IMR-90 (cell line): ENCODE results near the gene TACC3. TPM values are rescaled to one million over a fixed set of nuclear protein-coding genes. Genes with fewer than 3 reads are reported as not detected.

Source experiments
- ATAC-seq: fragments of 200-7000 bp; cut with Tn5 transposase; 2 replicates; pipeline ENCODE4 v1.9.1; 2020; ENCODE audit warnings: low read depth, mild to moderate bottlenecking, moderate library complexity
- BruUV-seq: library from RNA; stranded (reverse); fragments of 400-500 nt; replicated peaks from 2 replicates; lab custom pipeline; 2021; lab: Mats Ljungman, UMichigan
- CTCF ChIA-PET: fragments of 300-600 bp; formaldehyde crosslinking; extraction: SDS; loops from one replicate; lab custom pipeline; 2021; ENCODE audit warnings: antibody characterized with exemption; lab: Yijun Ruan, JAX
- POLR2A ChIA-PET: fragments of 300-600 bp; sonication (Branson Sonifier 250); formaldehyde crosslinking; loops from one replicate; lab custom pipeline; 2022; ENCODE audit warnings: antibody characterized with exemption; ENCODE audit not compliant: unreplicated experiment; lab: Charles Lee
- DNase-seq: peaks from one replicate; pipeline ENCODE4 v3.0.0; 2013
- H2AFZ ChIP-seq: replicated peaks from 2 replicates; pipeline ENCODE3; 2013; ENCODE audit warnings: low read length, mild to moderate bottlenecking; ENCODE audit not compliant: poor library complexity
- H2AK5ac ChIP-seq: 2 replicates; pipeline ENCODE4 v1.6.1; 2013; ENCODE audit warnings: low read depth, low read length, inconsistent platforms
- H2AK9ac ChIP-seq: replicated peaks from 2 replicates; pipeline ENCODE3; 2013; ENCODE audit warnings: mild to moderate bottlenecking, low read depth, low read length, moderate library complexity; ENCODE audit not compliant: poor library complexity
- H2BK120ac ChIP-seq: 2 replicates; pipeline ENCODE4 v1.6.1; 2013; ENCODE audit warnings: low read depth, low read length, inconsistent platforms
- H2BK15ac ChIP-seq: 3 replicates; pipeline ENCODE4 v1.6.1; 2013; ENCODE audit warnings: low read depth, low read length, inconsistent platforms
- H2BK20ac ChIP-seq: 2 replicates; pipeline ENCODE4 v1.6.1; 2013; ENCODE audit warnings: low read depth, mild to moderate bottlenecking, inconsistent platforms, low read length, moderate library complexity
- H2BK5ac ChIP-seq: 2 replicates; pipeline ENCODE4 v1.6.1; 2013; ENCODE audit warnings: mild to moderate bottlenecking, low read depth, low read length, inconsistent platforms; ENCODE audit not compliant: poor library complexity, severe bottlenecking
- H3K14ac ChIP-seq: replicated peaks from 2 replicates; pipeline ENCODE4 v1.6.1; 2013; ENCODE audit warnings: low read depth, low read length, inconsistent platforms
- H3K18ac ChIP-seq: 2 replicates; pipeline ENCODE4 v1.6.1; 2013; ENCODE audit warnings: low read depth, low read length, control low read depth
- H3K23ac ChIP-seq: 2 replicates; pipeline ENCODE4 v1.6.1; 2013; ENCODE audit warnings: low read depth, low read length, inconsistent platforms
- H3K27ac ChIP-seq: 2 replicates; pipeline ENCODE4 v1.5.1; 2013; ENCODE audit warnings: mild to moderate bottlenecking, control low read depth, low read length; ENCODE audit not compliant: insufficient read depth
- H3K27me3 ChIP-seq: 2 replicates; pipeline ENCODE4 v1.6.1; 2013; ENCODE audit warnings: low read length; ENCODE audit not compliant: control insufficient read depth, insufficient read depth
- H3K36me3 ChIP-seq: 2 replicates; pipeline ENCODE4 v1.6.1; 2013; ENCODE audit warnings: low read length, mixed read lengths; ENCODE audit not compliant: control insufficient read depth, insufficient read depth
- H3K4ac ChIP-seq: 2 replicates; pipeline ENCODE4 v1.6.1; 2013; ENCODE audit warnings: low read depth, low read length, inconsistent platforms
- H3K4me1 ChIP-seq: 2 replicates; pipeline ENCODE4 v1.6.1; 2013; ENCODE audit warnings: low read length, mixed read lengths; ENCODE audit not compliant: control insufficient read depth, insufficient read depth
- H3K4me2 ChIP-seq: 2 replicates; pipeline ENCODE4 v1.6.1; 2013; ENCODE audit warnings: low read depth, mild to moderate bottlenecking, control low read depth, low read length, moderate library complexity
- H3K4me3 ChIP-seq: 2 replicates; pipeline ENCODE4 v1.5.1; 2013; ENCODE audit warnings: low read depth, mild to moderate bottlenecking, control low read depth, low read length, moderate library complexity; ENCODE audit not compliant: insufficient read depth
- H3K56ac ChIP-seq: 2 replicates; pipeline ENCODE4 v1.6.1; 2013; ENCODE audit warnings: low read length, inconsistent platforms; ENCODE audit not compliant: insufficient read depth; ENCODE audit errors: extremely low read depth
- H3K79me1 ChIP-seq, 2 experiments: 2 replicates each; pipeline ENCODE4 v1.6.1; 2013; ENCODE audit warnings: low read length in 2 of 2, inconsistent platforms in 1 of 2, low read depth in 1 of 2
- H3K9ac ChIP-seq: 2 replicates; pipeline ENCODE4 v1.6.1; 2013; ENCODE audit warnings: low read depth, low read length, control low read depth
- H3K9me1 ChIP-seq: 2 replicates; pipeline ENCODE4 v1.6.1; 2013; ENCODE audit warnings: low read length, inconsistent platforms; ENCODE audit not compliant: insufficient read depth
- H3K9me3 ChIP-seq: 2 replicates; pipeline ENCODE4 v1.6.1; 2013; ENCODE audit warnings: low read length; ENCODE audit not compliant: control insufficient read depth, insufficient read depth
- H4K20me1 ChIP-seq: 2 replicates; pipeline ENCODE4 v1.6.1; 2013; ENCODE audit warnings: low read length, inconsistent platforms; ENCODE audit not compliant: insufficient read depth
- H4K5ac ChIP-seq: 2 replicates; pipeline ENCODE4 v1.6.1; 2013; ENCODE audit warnings: mild to moderate bottlenecking, low read depth, low read length, control low read depth
- H4K8ac ChIP-seq, 2 experiments: 2 replicates each; pipeline ENCODE4 v1.6.1; 2013; ENCODE audit warnings: low read depth in 2 of 2, low read length in 2 of 2, control low read depth in 1 of 2, inconsistent platforms in 1 of 2
- H4K91ac ChIP-seq: 2 replicates; pipeline ENCODE4 v1.6.1; 2013; ENCODE audit warnings: low read depth, low read length, inconsistent platforms; ENCODE audit not compliant: insufficient read depth
- CEBPB ChIP-seq: IDR thresholded peaks from 2 replicates; pipeline ENCODE4 v1.6.1; 2012; ENCODE audit warnings: low read depth, low read length, improper control_type of control experiment
- CHD1 ChIP-seq: IDR thresholded peaks from 2 replicates; pipeline ENCODE4 v1.6.1; 2012; ENCODE audit warnings: low read depth, low read length, improper control_type of control experiment
- ELK1 ChIP-seq: fragments of 150-350 bp; IDR thresholded peaks from 2 replicates; pipeline ENCODE4 v1.6.1; 2016; ENCODE audit warnings: low read depth, mild to moderate bottlenecking, low read length, moderate library complexity, borderline replicate concordance
- FOS ChIP-seq: fragments of 150-350 bp; IDR thresholded peaks from 2 replicates; pipeline ENCODE4 v1.6.1; 2016; ENCODE audit warnings: low read depth, low read length
- MAFK ChIP-seq: IDR thresholded peaks from 2 replicates; pipeline ENCODE4 v1.6.1; 2012; ENCODE audit warnings: low read depth, low read length, improper control_type of control experiment
- MAZ ChIP-seq: IDR thresholded peaks from 2 replicates; pipeline ENCODE4 v1.6.1; 2012; ENCODE audit warnings: low read depth, mild to moderate bottlenecking, low read length, improper control_type of control experiment, moderate library complexity, borderline replicate concordance
- MXI1 ChIP-seq: IDR thresholded peaks from 2 replicates; pipeline ENCODE4 v1.6.1; 2012; ENCODE audit warnings: low read depth, mild to moderate bottlenecking, low read length, moderate library complexity, borderline replicate concordance
- NFE2L2 ChIP-seq: fragments of 150-350 bp; IDR thresholded peaks from 2 replicates; pipeline ENCODE4 v1.6.1; 2016; ENCODE audit warnings: low read depth, mild to moderate bottlenecking, low read length
- POLR2A ChIP-seq: IDR thresholded peaks from 2 replicates; pipeline ENCODE4 v1.6.1; 2012; ENCODE audit warnings: mild to moderate bottlenecking, low read depth, low read length
- RAD21 ChIP-seq: IDR thresholded peaks from 2 replicates; pipeline ENCODE4 v1.6.1; 2012; ENCODE audit warnings: low read length, improper control_type of control experiment
- RCOR1 ChIP-seq: IDR thresholded peaks from 2 replicates; pipeline ENCODE4 v1.6.1; 2012; ENCODE audit warnings: mild to moderate bottlenecking, low read length, improper control_type of control experiment; ENCODE audit not compliant: insufficient replicate concordance
- RFX5 ChIP-seq: IDR thresholded peaks from 2 replicates; pipeline ENCODE4 v1.8.0; 2012; ENCODE audit warnings: low read depth, mild to moderate bottlenecking, low read length, moderate library complexity
- SMC3 ChIP-seq: fragments of 150-350 bp; IDR thresholded peaks from 2 replicates; pipeline ENCODE4 v1.6.1; 2016; ENCODE audit warnings: low read depth, mild to moderate bottlenecking, antibody characterized with exemption, low read length, moderate library complexity
- USF2 ChIP-seq: fragments of 150-350 bp; IDR thresholded peaks from 2 replicates; pipeline ENCODE4 v1.6.1; 2017; ENCODE audit warnings: mild to moderate bottlenecking, antibody characterized with exemption, low read length, low read depth
- WGBS, 2 experiments: methylation state at CpG; one replicate each; pipeline versions ENCODE4 v1.1.5 to v1.1.7; 2013; ENCODE audit warnings: missing lambda C conversion rate in 2 of 2; ENCODE audit not compliant: insufficient read length in 1 of 2; ENCODE audit errors: extremely low coverage in 2 of 2; 5-methylcytosine and 5-hydroxymethylcytosine counted together
- dilution Hi-C: fragments of 300-500 bp; cut with HindIII; formaldehyde crosslinking; loops from one replicate; pipeline ENCODE4 v1.14.3; 2018; ENCODE audit warnings: low sequenced_read_pairs; ENCODE audit not compliant: unreplicated experiment
- in situ Hi-C: fragments of 300-500 bp; cut with MboI; formaldehyde crosslinking; loops from 3 replicates; pipeline ENCODE4 v1.14.3; 2019; ENCODE audit warnings: low sequenced_read_pairs, inconsistent platforms, mixed read lengths
- intact Hi-C: fragments of 100-400 bp; cut with micrococcal nuclease; formaldehyde crosslinking; loops from 2 replicates; pipeline ENCODE4 v1.10.0; 2022
- polyA plus RNA-seq, 3 experiments: library from polyadenylated mRNA; depleted of rRNA; stranded (reverse); fragments of >200 nt; gene quantifications; 2 replicates each; pipeline ENCODE4 v1.2.3, GENCODE V29; 2012; ENCODE audit warnings: low replicate concordance in 1 of 3
- total RNA-seq: library from RNA; depleted of rRNA; stranded (reverse); fragments of >200 nt; gene quantifications from 2 replicates; pipeline ENCODE4 v1.2.3, GENCODE V29; 2012
- TF ChIP-seq, protein P1 (sequence below): conservative IDR thresholded peaks from 2 replicates; pipeline ENCODE4 v1.5.1; 2012; ENCODE audit warnings: mild to moderate bottlenecking, low read depth, low read length, improper control_type of control experiment

TACC3 gene
- total and polyA plus RNA-seq, 2 of the 4 experiments (the other 2 are of a cell fraction) = 15.1 to 49.7 TPM

GRCh38 chr4:1755297-1755696 lies 34.0 kb downstream of the TACC3 start:
- no peak for ATAC-seq
- no peaks in the 10 kb centered on the region for H3K36me3 ChIP-seq
- WGBS, 2 experiments = 73% methylated on average over 3 of the region's 17 CpGs; no CpG with 5 or more reads in 1 of the 2 experiments
- H4K8ac ChIP-seq = no peak overlapping the region
- DNase-seq = no peak
- dilution Hi-C loops (no loop called here), in situ Hi-C loops (no loop called here), intact Hi-C loops (no loop called here)
- no peak overlapping the region for H3K4me3 ChIP-seq
- TF ChIP-seq RAD21 (no peak), MAFK (no peak), CHD1 (no peak), ELK1 (no peak), NFE2L2 (no peak), RFX5 (no peak), MAZ (no peak), FOS (no peak), SMC3 (no peak), POLR2A (no peak), CEBPB (no peak), RCOR1 (no peak), USF2 (no peak), MXI1 (no peak)
- TF ChIP-seq, protein P1, sequence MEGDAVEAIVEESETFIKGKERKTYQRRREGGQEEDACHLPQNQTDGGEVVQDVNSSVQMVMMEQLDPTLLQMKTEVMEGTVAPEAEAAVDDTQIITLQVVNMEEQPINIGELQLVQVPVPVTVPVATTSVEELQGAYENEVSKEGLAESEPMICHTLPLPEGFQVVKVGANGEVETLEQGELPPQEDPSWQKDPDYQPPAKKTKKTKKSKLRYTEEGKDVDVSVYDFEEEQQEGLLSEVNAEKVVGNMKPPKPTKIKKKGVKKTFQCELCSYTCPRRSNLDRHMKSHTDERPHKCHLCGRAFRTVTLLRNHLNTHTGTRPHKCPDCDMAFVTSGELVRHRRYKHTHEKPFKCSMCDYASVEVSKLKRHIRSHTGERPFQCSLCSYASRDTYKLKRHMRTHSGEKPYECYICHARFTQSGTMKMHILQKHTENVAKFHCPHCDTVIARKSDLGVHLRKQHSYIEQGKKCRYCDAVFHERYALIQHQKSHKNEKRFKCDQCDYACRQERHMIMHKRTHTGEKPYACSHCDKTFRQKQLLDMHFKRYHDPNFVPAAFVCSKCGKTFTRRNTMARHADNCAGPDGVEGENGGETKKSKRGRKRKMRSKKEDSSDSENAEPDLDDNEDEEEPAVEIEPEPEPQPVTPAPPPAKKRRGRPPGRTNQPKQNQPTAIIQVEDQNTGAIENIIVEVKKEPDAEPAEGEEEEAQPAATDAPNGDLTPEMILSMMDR = no peak
- no peak overlapping the region for H2BK15ac ChIP-seq
- H3K56ac ChIP-seq = no peak overlapping the region
- H3K27ac ChIP-seq = no peak overlapping the region
- H3K9ac ChIP-seq = no peak overlapping the region
- CTCF ChIA-PET = no interaction called here
- H2BK120ac ChIP-seq = no peak overlapping the region
- H3K4ac ChIP-seq = no peak overlapping the region
- H4K5ac ChIP-seq = no peak overlapping the region
- no peak overlapping the region for H2AK5ac ChIP-seq
- H3K18ac ChIP-seq = no peak overlapping the region
- H3K79me1 ChIP-seq = no peaks in the 10 kb centered on the region
- no peak overlapping the region for H4K91ac ChIP-seq
- no peak overlapping the region for H2AFZ ChIP-seq
- H4K20me1 ChIP-seq = no peaks in the 10 kb centered on the region
- no peaks in the 10 kb centered on the region for H3K9me3 ChIP-seq
- no TSS peak for BruUV-seq
- POLR2A ChIA-PET = no interaction called here
- no peaks in the 10 kb centered on the region for H3K4me1 ChIP-seq
- H2BK5ac ChIP-seq = no peak overlapping the region
- H2AK9ac ChIP-seq = no peak overlapping the region
- H3K27me3 ChIP-seq = no peaks in the 10 kb centered on the region; the same call in 1 of the 2 replicates
- H3K14ac ChIP-seq = no peak overlapping the region
- no peaks in the 10 kb centered on the region for H3K9me1 ChIP-seq
- H3K4me2 ChIP-seq = no peak overlapping the region
- no peak overlapping the region for H3K23ac ChIP-seq
- H2BK20ac ChIP-seq = no peak overlapping the region
